NCI-H2107 treated with DMSO at 0.1 percent for 48 hours (cell line): ENCODE results near the gene FHIT.
"Not testable (repeated sequence)": the region's sequence is repeated elsewhere in the genome, so short reads cannot be mapped to it uniquely, and the experiment has no call there.

ENCODE experiments used
- DNase-seq: peaks from one replicate; lab custom pipeline; 2025; ENCODE audit not compliant: unreplicated experiment; lab: John Stamatoyannopoulos, UW

FHIT gene

DNA sequence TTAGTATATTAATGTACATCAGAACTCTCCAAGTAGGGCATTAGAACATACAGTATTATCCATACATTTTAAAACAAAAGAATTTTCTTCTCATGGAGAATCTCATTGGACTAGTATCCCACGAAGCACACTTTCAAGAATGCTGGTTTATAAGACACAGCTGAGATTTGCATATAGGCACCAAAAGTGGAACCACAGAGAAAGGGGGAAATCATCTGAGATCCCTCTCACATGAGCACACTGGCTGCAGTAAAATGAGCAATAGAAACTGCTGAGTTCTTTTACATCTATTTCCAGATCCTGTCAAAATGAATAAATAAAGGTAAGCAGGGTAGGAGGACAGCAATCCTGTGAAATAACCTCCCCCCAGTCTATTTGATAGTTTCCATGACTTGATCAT is 665.3 kb downstream of the FHIT start:
- no peak for DNase-seq

DNA sequence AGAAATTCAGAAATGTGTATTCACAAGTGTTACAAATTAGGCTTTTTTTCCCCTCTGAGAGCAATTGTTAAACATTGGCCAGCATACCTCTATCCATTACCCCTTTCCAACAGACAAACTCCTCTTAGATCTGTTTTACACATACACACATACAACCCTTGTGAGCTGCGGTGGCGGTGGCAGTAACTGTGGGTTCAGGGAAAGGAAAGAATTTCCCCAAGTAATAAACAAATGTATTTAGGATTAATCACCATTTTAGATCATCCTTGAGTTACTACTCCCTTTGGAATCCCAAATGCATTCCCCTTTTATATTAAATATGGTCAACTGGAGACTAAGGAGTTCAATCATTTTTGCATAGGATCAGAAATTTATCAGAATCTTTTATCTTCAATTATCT is 667.0 kb downstream of the FHIT start:
- no peak for DNase-seq

DNA sequence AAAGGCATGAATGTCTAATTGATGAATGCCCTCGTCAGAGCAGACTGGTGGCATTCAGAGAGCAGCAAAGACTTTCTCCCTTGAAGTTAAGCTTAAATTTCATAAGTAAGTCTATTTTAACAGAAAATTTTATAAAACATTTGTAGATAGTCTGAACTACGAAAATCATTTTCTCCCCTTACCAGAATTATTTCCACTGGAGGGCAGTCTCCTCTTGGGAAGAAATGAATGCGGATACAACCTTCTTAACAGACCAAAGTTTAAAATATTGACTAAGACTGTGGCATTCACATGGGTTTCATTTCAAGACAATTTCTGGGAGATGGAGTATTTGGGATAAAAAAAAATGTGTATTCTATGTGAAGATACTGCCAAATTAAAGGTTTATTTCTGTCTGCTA is 669.0 kb downstream of the FHIT start:
- DNase-seq, result peak; percentile 1

DNA sequence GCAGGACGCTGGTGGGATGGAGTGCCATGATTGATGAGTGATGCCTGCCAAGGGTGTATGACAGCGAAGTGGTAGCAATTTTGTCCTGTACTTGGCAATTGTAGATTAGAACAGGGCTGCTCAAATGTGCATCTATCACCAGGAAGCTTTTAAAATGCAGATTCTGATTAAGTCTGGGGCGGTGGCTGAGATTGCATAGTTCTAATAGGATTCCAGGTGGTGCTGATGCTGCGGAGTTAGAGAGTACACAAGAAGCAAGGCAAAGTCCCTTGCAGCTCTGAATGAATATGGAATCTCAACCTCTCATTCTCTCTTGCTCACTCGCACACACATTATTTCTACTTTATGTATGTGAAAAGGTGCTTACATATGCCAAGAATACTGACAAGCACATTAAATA is 670.4 kb downstream of the FHIT start:
- DNase-seq, result no peak

DNA sequence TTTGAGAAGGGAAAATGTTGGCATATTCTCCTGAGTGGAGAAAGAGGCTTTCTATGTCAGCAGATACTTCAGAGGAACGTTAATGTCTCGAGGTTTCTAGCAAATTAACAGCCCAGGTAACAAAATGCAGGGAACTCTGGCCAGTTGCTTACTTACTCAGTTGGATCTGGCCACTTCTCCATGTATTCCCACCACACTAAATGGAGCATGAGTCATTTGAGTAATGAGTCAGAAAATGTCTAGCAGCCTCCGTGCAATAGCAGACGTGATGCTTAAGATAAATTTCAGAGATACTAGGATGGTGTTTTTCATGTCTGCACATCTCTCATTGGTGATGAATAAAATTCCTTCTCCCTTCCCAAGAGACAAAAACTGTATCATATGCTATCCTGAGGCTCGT is 671.5 kb downstream of the FHIT start:
- no peak for DNase-seq

DNA sequence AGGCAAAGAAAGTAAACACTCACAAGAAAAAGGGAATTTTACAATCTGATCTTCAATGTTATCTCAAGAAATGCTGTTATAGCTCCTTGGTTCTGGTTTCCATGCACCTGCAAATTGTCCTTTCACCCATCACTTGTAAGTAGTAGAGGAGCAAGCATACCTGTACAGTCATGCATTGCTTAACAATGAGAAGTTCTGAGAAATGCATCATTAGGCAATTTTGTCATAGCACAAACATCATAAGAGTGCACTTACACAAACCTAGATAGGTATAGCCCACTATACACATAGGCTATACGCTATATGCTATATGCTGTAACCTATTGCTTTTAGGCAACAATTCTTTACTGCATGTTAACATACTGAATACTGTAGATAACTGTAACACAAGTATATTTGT is 672.3 kb downstream of the FHIT start:
- no peak for DNase-seq

DNA sequence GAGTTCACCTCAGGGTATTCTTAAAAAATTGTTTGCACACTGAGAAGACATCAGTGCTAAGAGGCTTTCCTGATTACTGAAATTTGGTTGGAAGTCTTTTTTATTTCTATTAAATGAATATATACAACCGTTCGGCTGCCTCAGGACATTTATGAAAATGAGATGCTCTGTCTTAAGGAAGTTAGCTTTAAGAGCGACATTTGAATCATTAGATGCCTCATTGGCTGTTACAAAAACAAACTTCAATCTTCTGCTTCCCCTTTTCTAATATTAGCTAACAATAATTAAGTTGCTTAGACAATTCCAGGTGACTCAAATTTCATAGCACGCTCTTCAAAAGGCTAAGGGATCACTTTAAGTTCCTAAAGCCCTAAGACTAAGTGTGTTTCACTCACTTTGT is 673.7 kb downstream of the FHIT start:
- no peak for DNase-seq

DNA sequence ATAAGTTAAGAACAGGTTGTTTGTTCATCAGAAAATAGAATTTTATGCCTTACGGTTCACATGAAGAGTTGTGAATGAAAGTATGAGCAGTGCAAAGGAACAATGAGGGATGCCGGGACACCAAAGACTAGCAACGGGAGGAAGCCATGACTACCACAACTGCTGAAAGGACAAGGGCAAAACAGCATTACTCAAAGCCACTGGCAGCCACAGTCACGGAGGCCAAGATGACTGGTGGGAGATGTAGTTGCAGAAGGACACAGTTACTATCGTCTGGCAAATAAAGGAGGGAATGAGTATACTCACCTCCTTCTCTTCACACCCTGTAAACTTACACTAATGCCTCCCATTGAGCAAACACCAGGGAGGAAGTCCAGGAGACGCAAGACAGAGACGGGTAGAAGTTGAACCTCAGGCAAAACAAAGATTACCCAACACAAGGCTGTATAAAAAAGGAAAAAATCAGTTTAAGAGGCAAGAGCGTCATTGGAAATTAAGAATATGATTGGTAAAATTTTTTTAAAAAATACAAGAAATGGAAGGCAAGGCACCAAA is 675.5 kb downstream of the FHIT start:
- DNase-seq, result no peak

DNA sequence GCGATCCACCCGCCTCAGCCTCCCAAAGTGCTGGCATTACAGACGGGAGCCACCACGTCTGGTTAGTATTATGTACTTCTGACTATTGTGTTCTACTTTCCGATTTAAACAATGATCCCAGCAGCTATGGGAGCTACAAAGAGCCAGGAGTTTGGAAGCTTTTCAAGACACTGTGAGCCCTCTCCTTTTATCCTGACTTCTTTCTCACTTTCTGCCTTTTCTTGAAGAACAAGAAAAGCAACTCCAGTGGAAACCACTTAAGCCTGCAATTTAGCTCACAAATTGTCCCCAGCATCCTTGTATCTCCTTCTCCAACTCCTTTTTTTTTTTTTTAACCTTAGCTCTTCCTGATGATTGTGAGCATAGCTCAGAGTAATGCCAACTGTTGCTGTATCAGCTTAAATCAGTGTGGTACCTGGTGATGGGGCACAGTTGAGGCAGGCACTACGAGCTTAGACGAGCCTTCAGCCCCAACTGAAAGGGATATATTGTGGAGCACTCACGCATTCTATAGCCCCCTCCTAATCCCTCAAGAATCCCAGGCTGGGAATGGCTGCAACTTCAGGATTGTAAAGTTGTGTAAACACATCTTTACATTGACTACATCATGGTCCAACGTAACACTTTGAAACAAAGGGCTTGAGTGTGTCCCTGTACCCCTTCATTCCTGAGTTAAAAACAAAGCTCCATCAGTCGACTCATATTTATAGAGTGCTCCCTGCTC is 677.0 kb downstream of the FHIT start:
- no peak for DNase-seq

DNA sequence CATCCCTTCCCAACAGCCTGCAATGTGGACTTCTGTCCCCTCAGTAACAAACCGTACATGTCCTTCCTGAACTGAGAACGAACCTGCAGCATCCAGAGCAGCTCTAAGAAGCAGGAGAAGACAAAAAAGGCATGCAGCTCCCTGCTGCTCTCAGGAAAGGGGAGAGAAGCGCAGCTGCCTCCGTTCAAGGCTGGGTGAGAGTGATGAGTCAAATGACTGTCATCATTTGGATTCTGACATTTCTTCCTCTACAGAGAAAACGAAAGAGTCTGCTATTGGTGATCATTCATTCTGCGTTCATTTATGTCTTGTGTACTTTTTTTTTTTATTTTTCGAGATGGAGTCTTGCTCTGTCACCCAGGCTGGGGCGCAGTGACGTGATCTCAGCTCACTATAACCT is 677.8 kb downstream of the FHIT start:
- no peak for DNase-seq

DNA sequence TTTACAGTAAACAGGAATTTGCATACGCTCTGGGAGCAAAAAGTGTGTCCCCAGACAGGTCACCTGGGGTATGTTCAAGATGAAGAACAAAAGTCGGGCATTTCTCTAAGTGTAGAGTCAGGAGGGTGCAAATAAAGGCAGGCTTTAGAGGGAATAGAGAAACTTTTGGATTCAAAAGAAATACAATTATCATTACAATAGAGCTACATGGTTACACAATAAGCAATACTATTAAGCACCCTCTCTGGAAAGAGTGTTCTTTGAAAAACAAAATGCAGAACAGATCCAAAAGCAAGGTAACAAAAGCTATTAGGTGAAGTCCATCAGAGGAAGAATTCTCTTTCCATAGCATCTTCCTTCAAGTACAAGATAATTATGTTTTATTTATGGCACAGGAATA is 679.7 kb downstream of the FHIT start:
- DNase-seq, result no peak

DNA sequence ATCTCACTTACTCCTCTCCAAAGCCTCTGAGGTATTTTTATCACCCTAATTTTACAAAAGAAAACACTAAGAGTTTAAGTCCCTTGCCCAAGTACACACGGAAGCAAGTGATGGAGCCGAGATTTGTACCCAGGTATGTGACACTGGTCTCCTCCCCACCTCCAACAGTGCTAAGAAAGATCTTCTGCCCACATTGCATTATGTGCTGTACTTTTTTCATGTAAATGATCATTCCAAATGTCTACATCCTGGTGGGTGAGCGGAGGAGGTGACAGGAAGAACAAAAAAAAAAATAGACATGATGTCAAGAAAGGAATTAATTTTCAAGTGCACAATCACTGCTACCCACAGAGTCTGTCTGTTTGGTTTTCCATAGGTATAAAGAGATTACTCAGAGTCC is 694.1 kb downstream of the FHIT start:
- no peak for DNase-seq

DNA sequence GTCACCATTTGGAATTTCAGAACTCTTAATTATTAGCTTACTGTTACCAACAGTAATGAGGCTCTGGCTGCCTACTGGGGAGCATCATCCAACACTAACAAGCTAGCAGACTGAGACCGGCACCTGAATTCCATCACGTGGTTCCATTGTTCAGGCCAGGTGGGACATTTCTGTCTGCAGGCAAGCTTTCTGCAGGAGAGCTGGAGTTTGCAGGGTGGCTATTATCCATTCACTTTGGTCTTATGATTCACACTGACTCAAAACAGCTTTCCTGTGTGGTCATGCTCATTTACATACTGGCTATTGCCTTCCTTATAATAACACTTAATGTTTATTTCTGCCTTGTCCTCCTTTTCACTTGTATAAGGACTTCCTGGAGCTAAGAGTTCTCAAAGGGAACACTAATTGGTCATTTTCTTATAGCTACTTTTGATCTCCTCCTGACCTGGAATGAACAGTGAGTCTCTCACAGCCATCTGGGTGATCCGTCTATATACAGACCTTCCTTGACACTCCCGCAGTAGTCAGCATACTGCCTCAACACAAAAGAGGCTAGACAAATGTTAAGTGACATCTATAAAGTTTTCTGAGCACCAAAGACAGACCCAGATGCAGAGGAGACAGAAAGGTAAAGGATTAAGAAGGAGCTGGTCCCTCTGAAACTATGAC is 695.4 kb downstream of the FHIT start:
- DNase-seq, result no peak

DNA sequence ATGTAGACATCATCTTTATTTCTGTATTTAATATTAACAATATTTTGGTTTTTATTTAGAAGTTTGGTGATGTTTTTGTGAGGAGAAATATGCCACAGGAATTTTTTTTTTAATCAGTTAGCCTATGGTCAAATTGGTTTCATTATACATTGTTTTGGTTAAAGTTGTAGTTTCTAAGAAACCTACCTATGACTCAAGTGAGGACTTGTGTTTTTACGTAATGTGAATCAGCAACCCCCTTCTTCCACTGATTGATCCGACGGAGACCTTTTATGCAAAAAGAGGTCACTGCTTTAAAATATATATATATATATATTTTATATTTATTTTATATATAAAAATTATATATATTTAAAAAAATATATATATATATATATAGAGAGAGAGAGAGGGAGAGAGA is 698.1 kb downstream of the FHIT start:
- no peak for DNase-seq

DNA sequence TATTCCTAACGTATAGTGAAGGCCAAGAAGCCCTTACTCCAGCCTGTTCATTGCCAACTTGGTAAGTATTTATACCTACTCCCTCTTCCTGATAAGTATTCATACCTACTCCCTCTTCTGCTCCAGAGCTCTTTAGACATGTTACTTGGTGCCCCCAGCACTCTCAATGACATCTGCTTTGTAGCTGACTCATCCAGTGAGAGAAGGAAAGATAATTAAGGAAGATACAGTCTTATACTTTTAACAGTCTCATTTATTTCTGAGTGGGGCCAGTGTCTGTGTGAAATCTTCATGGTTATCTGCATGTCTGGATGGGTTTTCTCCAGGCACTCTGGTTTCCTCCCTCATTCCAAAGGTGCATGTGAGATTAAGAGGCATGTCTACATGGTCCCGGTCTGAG is 698.7 kb downstream of the FHIT start:
- no peak for DNase-seq

DNA sequence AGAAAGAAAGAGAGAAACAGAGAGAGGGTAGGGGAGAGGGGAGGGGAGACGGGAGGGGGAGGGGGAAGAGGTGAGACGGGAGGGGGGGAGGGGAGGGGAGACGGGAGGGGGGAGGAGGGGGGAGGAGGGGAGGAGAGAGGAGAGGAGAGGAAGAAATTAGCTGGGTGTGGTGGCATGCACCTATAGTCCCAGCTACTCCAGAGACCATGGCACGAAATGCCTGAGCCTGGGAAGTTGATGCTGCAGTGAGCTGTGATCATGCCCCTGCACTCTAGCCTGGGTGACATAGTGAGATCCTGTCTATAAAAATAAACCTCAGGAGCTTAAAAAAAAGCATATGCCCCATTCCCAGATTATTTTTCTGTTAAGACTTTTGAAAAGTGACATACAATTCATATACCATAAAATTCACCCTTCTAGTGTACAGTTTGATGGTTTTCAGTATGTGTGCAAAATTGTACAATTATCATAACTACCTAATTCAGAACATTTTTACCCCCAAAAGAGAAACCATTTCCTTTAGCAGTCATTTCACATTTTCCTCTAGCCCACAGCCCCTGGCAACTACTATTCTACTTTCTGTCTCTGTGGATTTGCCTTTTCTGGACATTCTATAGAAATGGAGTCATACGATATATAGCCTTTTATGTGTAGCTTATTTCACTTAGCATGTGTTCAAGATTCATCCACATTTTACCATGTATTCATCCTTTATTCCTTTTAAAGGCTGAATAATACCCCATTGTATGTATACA is 699.6 kb downstream of the FHIT start:
- DNase-seq, result no peak

DNA sequence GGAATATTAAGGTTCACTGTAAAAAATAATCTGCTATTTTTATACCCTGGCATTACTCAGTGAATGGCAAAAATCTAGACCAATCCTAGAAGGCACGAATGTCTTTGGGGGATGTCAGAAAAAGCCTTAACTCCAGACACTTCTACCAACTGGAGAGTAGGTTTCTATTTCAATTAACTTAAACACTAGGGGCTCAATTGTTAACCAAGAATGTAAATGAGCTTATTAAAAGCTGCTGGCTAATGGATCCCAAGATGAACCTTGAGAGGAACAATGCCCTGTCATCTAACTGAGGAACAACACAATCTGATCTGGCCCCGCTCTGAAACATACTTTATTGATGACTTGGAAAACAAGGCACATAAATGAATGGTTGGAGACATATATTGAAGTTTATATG is 701.4 kb downstream of the FHIT start:
- no peak for DNase-seq

DNA sequence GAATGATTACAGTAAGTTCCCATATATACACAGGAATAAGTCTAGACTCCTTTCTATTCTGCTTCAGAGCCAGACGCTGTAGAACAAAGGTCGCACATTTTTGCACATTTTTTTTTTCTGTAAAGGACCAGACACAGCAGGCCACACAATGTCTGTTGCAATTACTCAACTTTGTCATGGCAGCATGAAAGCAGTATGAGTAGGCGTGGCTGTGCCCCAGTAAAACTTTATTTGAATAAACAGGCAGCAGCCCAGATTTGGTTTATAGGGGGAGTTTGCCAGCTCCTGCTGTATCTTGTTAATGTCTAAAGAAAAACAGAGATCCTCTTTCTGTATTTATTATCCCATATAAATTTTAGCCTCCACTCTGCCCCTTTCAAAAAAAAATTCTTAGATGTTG is 708.3 kb downstream of the FHIT start:
- no peak for DNase-seq

DNA sequence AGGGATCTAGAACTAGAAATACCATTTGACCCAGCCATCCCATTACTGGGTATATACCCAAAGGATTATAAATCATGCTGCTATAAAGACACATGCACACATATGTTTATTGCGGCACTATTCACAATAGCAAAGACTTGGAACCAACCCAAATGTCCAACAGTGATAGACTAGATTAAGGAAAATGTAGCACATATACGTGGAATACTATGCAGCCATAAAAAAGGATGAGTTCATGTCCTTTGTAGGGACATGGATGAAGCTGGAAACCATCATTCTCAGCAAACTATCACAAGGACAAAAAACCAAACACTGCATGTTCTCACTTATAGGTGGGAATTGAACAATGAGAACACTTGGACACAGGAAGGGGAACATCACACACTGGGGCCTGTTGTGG is 711.9 kb downstream of the FHIT start:
- not testable (repeated sequence) for DNase-seq

DNA sequence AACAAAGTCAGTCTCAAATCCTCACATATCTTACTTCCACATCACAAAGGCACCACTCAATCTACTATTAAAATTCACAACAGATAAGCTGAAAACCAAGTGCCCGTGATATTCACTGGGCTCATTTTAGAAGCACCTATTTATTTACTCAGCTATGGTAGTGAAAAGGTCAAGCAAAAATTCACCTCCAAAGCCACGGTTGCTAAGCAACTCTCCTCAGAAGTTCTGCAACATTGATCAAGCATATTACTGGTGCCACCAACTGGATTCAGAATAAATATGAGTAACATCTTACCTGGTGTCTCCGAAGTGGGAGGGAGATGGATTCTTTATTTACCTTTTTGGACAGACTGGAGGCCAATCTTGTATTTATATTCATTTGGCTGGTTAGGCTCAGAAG is 714.8 kb downstream of the FHIT start:
- peak; percentile 24 for DNase-seq

DNA sequence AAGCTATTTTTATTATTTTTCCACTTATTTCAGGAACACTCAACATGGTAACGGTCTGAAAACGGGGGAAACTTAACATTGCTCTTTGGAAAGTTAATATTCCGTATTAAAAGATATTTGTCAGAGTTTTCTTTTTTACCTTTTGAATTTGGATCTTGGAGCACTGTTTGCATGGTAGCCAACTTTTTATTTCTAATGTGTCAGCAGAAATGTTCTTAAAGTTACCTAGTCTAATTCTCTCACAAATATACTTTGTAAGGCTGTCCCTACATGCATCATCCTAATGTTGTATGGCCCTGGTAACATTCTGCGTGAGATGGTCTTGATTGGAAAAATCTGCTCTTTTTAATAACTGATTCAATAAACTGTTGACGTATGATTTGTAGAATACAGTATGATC is 719.5 kb downstream of the FHIT start:
- DNase-seq, result no peak

DNA sequence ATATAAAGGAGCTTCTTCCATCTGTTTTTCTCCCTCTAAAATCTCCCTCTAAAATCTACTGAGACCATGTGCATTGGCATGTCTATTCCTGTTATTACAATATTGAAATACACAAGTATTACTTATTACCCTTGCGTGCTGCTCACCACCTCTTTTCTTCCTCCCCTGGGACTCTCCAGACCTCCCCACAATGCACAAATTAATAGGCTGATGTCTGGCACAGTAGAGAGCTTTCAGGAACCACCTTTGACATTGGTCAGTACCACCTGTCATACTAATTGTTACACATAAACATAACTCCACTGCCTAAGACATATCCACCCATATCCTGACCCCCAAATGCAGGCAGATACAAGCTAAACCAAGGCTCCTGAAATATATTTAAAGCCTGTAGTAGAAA is 722.6 kb downstream of the FHIT start:
- DNase-seq, result no peak
